Measurements from ENCODE around the gene HOMER2.

The HOMER2 gene

GRCh38 chr15:82839136-82839535, 113.4 kb downstream of the HOMER2 start:
- Histone ChIP-seq H3K36me3 (replicated peaks; ENCODE audit: low read depth, low read length) (peaks cover 45% of the 10 kb centered on the region), H3K27ac (ENCODE audit: low read length) (no peak overlapping the region), H3K9ac (ENCODE audit: low read length) (no peak overlapping the region), H3K4me3 (ENCODE audit: low read length) (no peak overlapping the region), H3K79me2 (ENCODE audit: low read length) (no peaks in the 10 kb centered on the region), H2AFZ (ENCODE audit: low read depth, low read length) (no peak overlapping the region), H3K4me1 (ENCODE audit: low read length) (peaks cover 11% of the 10 kb centered on the region), H3K27me3 (ENCODE audit: low read depth, low read length) (no peaks in the 10 kb centered on the region), H3K4me2 (ENCODE audit: low read length) (no peak overlapping the region), H4K20me1 (ENCODE audit: insufficient read depth, low read length) (peaks cover 23% of the 10 kb centered on the region), H3K9me3 (ENCODE audit: insufficient read depth, low read length) (no peaks in the 10 kb centered on the region)
- TF ChIP-seq EZH2phosphoT487 (IDR thresholded peaks at IDR 0.05; ENCODE audit: low read depth) (no peak), CTCF (IDR thresholded peaks at IDR 0.05; ENCODE audit: low read depth, low read length) (no peak)

GRCh38 chr15:82838096-82838735, 114.3 kb downstream of the HOMER2 start:
- no peak overlapping the region for H3K27ac ChIP-seq (ENCODE audit: low read length)
- peaks cover 50% of the 10 kb centered on the region for H3K36me3 ChIP-seq (replicated peaks; ENCODE audit: low read depth, low read length)
- H3K4me3 ChIP-seq (ENCODE audit: low read length) = no peak overlapping the region
- peaks cover 6% of the 10 kb centered on the region for H3K4me1 ChIP-seq (ENCODE audit: low read length)
- no peak overlapping the region for H3K4me2 ChIP-seq (ENCODE audit: low read length)
- H3K79me2 ChIP-seq (ENCODE audit: low read length) = peaks cover 3% of the 10 kb centered on the region; the same call in 1 of the 2 replicates
- H4K20me1 ChIP-seq (ENCODE audit: insufficient read depth, low read length) = peaks cover 27% of the 10 kb centered on the region
- no peaks in the 10 kb centered on the region for H3K9me3 ChIP-seq (ENCODE audit: insufficient read depth, low read length)
- TF ChIP-seq EZH2phosphoT487 (IDR thresholded peaks at IDR 0.05; ENCODE audit: low read depth) (no peak), CTCF (IDR thresholded peaks at IDR 0.05; ENCODE audit: low read depth, low read length) (no peak)
- H2AFZ ChIP-seq (ENCODE audit: low read depth, low read length) = no peak overlapping the region
- no peak overlapping the region for H3K9ac ChIP-seq (ENCODE audit: low read length)
- no peaks in the 10 kb centered on the region for H3K27me3 ChIP-seq (ENCODE audit: low read depth, low read length)

- TF ChIP-seq CTCF (IDR thresholded peaks at IDR 0.05; ENCODE audit: low read depth, low read length) (no peak), EZH2phosphoT487 (IDR thresholded peaks at IDR 0.05; ENCODE audit: low read depth) (no peak)
- Histone ChIP-seq H4K20me1 (ENCODE audit: insufficient read depth, low read length) (peaks cover 49% of the 10 kb centered on the region), H3K79me2 (ENCODE audit: low read length) (peaks cover 3% of the 10 kb centered on the region; the same call in 1 of the 2 replicates), H3K9me3 (ENCODE audit: insufficient read depth, low read length) (no peaks in the 10 kb centered on the region), H3K27me3 (ENCODE audit: low read depth, low read length) (no peaks in the 10 kb centered on the region), H2AFZ (ENCODE audit: low read depth, low read length) (no peak overlapping the region), H3K4me2 (ENCODE audit: low read length) (no peak overlapping the region), H3K27ac (ENCODE audit: low read length) (no peak overlapping the region), H3K4me3 (ENCODE audit: low read length) (no peak overlapping the region), H3K36me3 (replicated peaks; ENCODE audit: low read depth, low read length) (peaks cover 67% of the 10 kb centered on the region), H3K9ac (ENCODE audit: low read length) (no peak overlapping the region), H3K4me1 (ENCODE audit: low read length) (peaks cover 27% of the 10 kb centered on the region)
Observed at GRCh38 chr15:82835391-82835917, 117.1 kb downstream of the HOMER2 start.

GRCh38 chr15:82833362-82833682, 119.2 kb downstream of the HOMER2 start:
- peaks cover 27% of the 10 kb centered on the region for H3K4me1 ChIP-seq (ENCODE audit: low read length)
- H3K9ac ChIP-seq (ENCODE audit: low read length) = peak overlapping the region; percentile 14; the same call in 1 of the 2 replicates
- peaks cover 76% of the 10 kb centered on the region for H3K36me3 ChIP-seq (replicated peaks; ENCODE audit: low read depth, low read length)
- TF ChIP-seq CTCF (IDR thresholded peaks at IDR 0.05; ENCODE audit: low read depth, low read length) (no peak), EZH2phosphoT487 (IDR thresholded peaks at IDR 0.05; ENCODE audit: low read depth) (no peak)
- no peak overlapping the region for H2AFZ ChIP-seq (ENCODE audit: low read depth, low read length)
- peaks cover 53% of the 10 kb centered on the region for H4K20me1 ChIP-seq (ENCODE audit: insufficient read depth, low read length)
- H3K27ac ChIP-seq (ENCODE audit: low read length) = peak overlapping the region; percentile 86
- H3K79me2 ChIP-seq (ENCODE audit: low read length) = peaks cover 3% of the 10 kb centered on the region; the same call in 1 of the 2 replicates
- H3K4me3 ChIP-seq (ENCODE audit: low read length) = peak overlapping the region; percentile 50
- no peaks in the 10 kb centered on the region for H3K9me3 ChIP-seq (ENCODE audit: insufficient read depth, low read length)
- H3K4me2 ChIP-seq (ENCODE audit: low read length) = peak overlapping the region; percentile 82
- H3K27me3 ChIP-seq (ENCODE audit: low read depth, low read length) = no peaks in the 10 kb centered on the region
